Keratinocyte (primary cell): ENCODE data around the gene PEPD. TPM values are rescaled to one million over a fixed set of nuclear protein-coding genes. Genes with fewer than 3 reads are reported as not detected.

Source experiments
- DNase-seq: peaks from one replicate; pipeline ENCODE4 v3.0.0-alpha.2; 2011; ENCODE audit warnings: low read depth, missing footprints, low spot score
- FAIRE-seq: peaks from 2 replicates; lab custom pipeline; 2011; peaks lifted over from hg19 to GRCh38; lab: Jason Lieb, UNC
- H2AFZ ChIP-seq: 2 replicates; pipeline ENCODE4 v1.6.0; 2012; ENCODE audit warnings: low read length, control low read depth, inconsistent platforms; ENCODE audit not compliant: control insufficient read depth
- H3K27ac ChIP-seq: 2 replicates; pipeline ENCODE4 v1.5.1; 2011; ENCODE audit warnings: low read length; ENCODE audit not compliant: control insufficient read depth, insufficient read depth
- H3K27me3 ChIP-seq: 3 replicates; pipeline ENCODE4 v1.6.0; 2011; ENCODE audit warnings: low read length; ENCODE audit not compliant: control insufficient read depth, insufficient read depth; ENCODE audit errors: extremely low read depth
- H3K36me3 ChIP-seq, 2 experiments: 2 replicates in 1 of 2; 3 replicates in 1 of 2; pipeline ENCODE4 v1.5.1; 2011; ENCODE audit warnings: low read length in 2 of 2, mild to moderate bottlenecking in 1 of 2; ENCODE audit not compliant: control insufficient read depth in 2 of 2, insufficient read depth in 2 of 2; ENCODE audit errors: extremely low read depth in 1 of 2
- H3K4me1 ChIP-seq: 3 replicates; pipeline ENCODE4 v1.5.1; 2011; ENCODE audit warnings: low read length; ENCODE audit not compliant: control insufficient read depth, insufficient read depth; ENCODE audit errors: extremely low read depth
- H3K4me2 ChIP-seq: 3 replicates; pipeline ENCODE4 v1.6.0; 2011; ENCODE audit warnings: low read depth, low read length; ENCODE audit not compliant: control insufficient read depth, insufficient read depth; ENCODE audit errors: extremely low read depth
- H3K4me3 ChIP-seq, 3 experiments: fragments of 200-600 bp in 1 of 3; sonication (generic) in 1 of 3; 2 replicates in 2 of 3; 3 replicates in 1 of 3; pipeline ENCODE4 v1.5.1; 2011 to 2016; ENCODE audit warnings: low read length in 3 of 3, mild to moderate bottlenecking in 3 of 3, control low read depth in 2 of 3, inconsistent platforms in 1 of 3, low read depth in 1 of 3, mixed read lengths in 1 of 3, mixed run types in 1 of 3, moderate library complexity in 1 of 3; ENCODE audit not compliant: control insufficient read depth in 2 of 3, insufficient read depth in 2 of 3; ENCODE audit errors: extremely low read depth in 1 of 3
- H3K79me2 ChIP-seq: 2 replicates; pipeline ENCODE4 v1.6.0; 2012; ENCODE audit warnings: low read length; ENCODE audit not compliant: control insufficient read depth, insufficient read depth
- H3K9ac ChIP-seq: 3 replicates; pipeline ENCODE4 v1.6.0; 2011; ENCODE audit warnings: low read length; ENCODE audit not compliant: control insufficient read depth, insufficient read depth; ENCODE audit errors: extremely low read depth
- H3K9me1 ChIP-seq: 3 replicates; pipeline ENCODE4 v1.6.0; 2011; ENCODE audit warnings: low read length; ENCODE audit not compliant: control insufficient read depth, insufficient read depth; ENCODE audit errors: extremely low read depth
- H3K9me3 ChIP-seq: 2 replicates; pipeline ENCODE4 v1.5.1; 2012; ENCODE audit warnings: low read depth, low read length; ENCODE audit not compliant: control insufficient read depth
- H4K20me1 ChIP-seq: 3 replicates; pipeline ENCODE4 v1.6.0; 2011; ENCODE audit warnings: low read length; ENCODE audit not compliant: control insufficient read depth, insufficient read depth; ENCODE audit errors: extremely low read depth
- CTCF ChIP-seq, 3 experiments: IDR thresholded peaks in 1 of 3; conservative IDR thresholded peaks in 1 of 3; optimal IDR thresholded peaks in 1 of 3; 2 replicates in 2 of 3; 3 replicates in 1 of 3; pipeline versions ENCODE3 to v1.5.1; 2011; ENCODE audit warnings: low read length in 3 of 3, mild to moderate bottlenecking in 3 of 3, moderate library complexity in 2 of 3, control low read depth in 1 of 3, inconsistent platforms in 1 of 3; ENCODE audit not compliant: insufficient read depth in 2 of 3; ENCODE audit errors: extremely low read depth in 1 of 3
- EZH2 ChIP-seq: IDR thresholded peaks from one replicate; pipeline ENCODE4 v1.6.1; 2012; ENCODE audit warnings: inconsistent platforms, mild to moderate bottlenecking, low read length, moderate library complexity
- dilution Hi-C: fragments of 300-500 bp; cut with MboI; formaldehyde crosslinking; loops from one replicate; pipeline ENCODE4 v1.7.0; 2020; ENCODE audit warnings: low sequenced_read_pairs; ENCODE audit not compliant: extremely low pct_ligation_motif_present
- polyA plus RNA-seq, 5 experiments: library from polyadenylated mRNA; depleted of rRNA in 3 of 5; stranded (reverse) in 3 of 5; stranded (forward) in 1 of 5; unstranded in 1 of 5; fragments of >200 nt; gene quantifications; 1 replicate in 1 of 5; 2 replicates in 3 of 5; 3 replicates in 1 of 5; pipeline versions ENCODE4 v1.2.1 to v1.2.3, GENCODE V29; 2011 to 2012; ENCODE audit warnings: missing spikeins in 2 of 5, low read depth in 1 of 5, low replicate concordance in 1 of 5

PEPD gene
- polyA plus RNA-seq, 1 donor (not counting 4 experiments of a cell fraction or from before 2014, with no cell fraction given), result 36.9 TPM

GRCh38 chr19:33438987-33439781 is 82.4 kb downstream of the PEPD start:
- H4K20me1 ChIP-seq, result no peaks in the 10 kb centered on the region
- H3K9ac ChIP-seq, result no peak overlapping the region
- DNase-seq, result no peak
- H3K27ac ChIP-seq, result no peak overlapping the region
- no peaks in the 10 kb centered on the region for H3K9me3 ChIP-seq
- no peaks in the 10 kb centered on the region for H3K27me3 ChIP-seq
- no peak overlapping the region for H3K4me3 ChIP-seq
- H3K9me1 ChIP-seq, result no peaks in the 10 kb centered on the region
- no peak for TF ChIP-seq CTCF (optimal IDR thresholded peaks at IDR 0.05 in 1 of 3, IDR thresholded peaks at IDR 0.05 in 1 of 3, conservative IDR thresholded peaks at IDR 0.05 in 1 of 3; ENCODE audit: extremely low read depth in 1 of 3, insufficient read depth in 2 of 3, low read length in 3 of 3)
- TF ChIP-seq EZH2, result no peak
- dilution Hi-C loops, result no loop called here
- no peak overlapping the region for H2AFZ ChIP-seq
- FAIRE-seq, result no peak
- no peak overlapping the region for H3K4me2 ChIP-seq
- no peaks in the 10 kb centered on the region for H3K79me2 ChIP-seq
- peaks cover 0 to 6% of the 10 kb centered on the region in 2 experiments for H3K36me3 ChIP-seq
- no peaks in the 10 kb centered on the region for H3K4me1 ChIP-seq

- no peaks in the 10 kb centered on the region for H3K9me3 ChIP-seq
- peaks cover 0 to 4% of the 10 kb centered on the region in 2 experiments for H3K36me3 ChIP-seq
- no peaks in the 10 kb centered on the region for H3K27me3 ChIP-seq
- no peak overlapping the region for H3K27ac ChIP-seq
- no peak overlapping the region for H3K4me2 ChIP-seq
- H3K4me1 ChIP-seq, result no peaks in the 10 kb centered on the region
- no peaks in the 10 kb centered on the region for H3K9me1 ChIP-seq
- peak in 1 of 3 experiments; percentile 10 for TF ChIP-seq CTCF (optimal IDR thresholded peaks at IDR 0.05 in 1 of 3, IDR thresholded peaks at IDR 0.05 in 1 of 3, conservative IDR thresholded peaks at IDR 0.05 in 1 of 3; ENCODE audit: extremely low read depth in 1 of 3, insufficient read depth in 2 of 3, low read length in 3 of 3)
- TF ChIP-seq EZH2, result no peak
- DNase-seq (no peak), FAIRE-seq (no peak)
- no peaks in the 10 kb centered on the region for H3K79me2 ChIP-seq
- no peak overlapping the region for H2AFZ ChIP-seq
- H3K9ac ChIP-seq, result no peak overlapping the region
- no peak overlapping the region for H3K4me3 ChIP-seq
- dilution Hi-C loops, result no loop called here
- no peaks in the 10 kb centered on the region for H4K20me1 ChIP-seq
Observed at GRCh38 chr19:33437821-33438671, 83.5 kb downstream of the PEPD start.
